SK-N-SH treated with all-trans-retinoic acid at 6 μM for 48 hours (cell line): ENCODE results near the gene EZR.

Experiments
- ATAC-seq: fragments of 200-7000 bp; cut with Tn5 transposase; 3 replicates; pipeline ENCODE4 v1.9.1; 2020; ENCODE audit warnings: mild to moderate bottlenecking, moderate library complexity
- ARNTL ChIP-seq: fragments of 450-650 bp; formaldehyde crosslinking; IDR thresholded peaks from 2 replicates; pipeline ENCODE4 v1.5.0; 2020; ENCODE audit warnings: low read depth, mild to moderate bottlenecking, moderate library complexity, borderline replicate concordance
- CREB5 ChIP-seq: fragments of 250-450 bp; sonication (Bioruptor Pico); IDR thresholded peaks from 2 replicates; pipeline ENCODE4 v1.5.1; 2020; ENCODE audit warnings: low read depth, mild to moderate bottlenecking, moderate library complexity
- CSDC2 ChIP-seq: fragments of 250-450 bp; sonication (Bioruptor Pico); IDR thresholded peaks from 2 replicates; pipeline ENCODE4 v1.5.0; 2020; ENCODE audit warnings: mild to moderate bottlenecking, moderate library complexity
- CSRNP3 ChIP-seq: fragments of 250-450 bp; sonication (Bioruptor Pico); IDR thresholded peaks from 2 replicates; pipeline ENCODE4 v1.5.1; 2021; ENCODE audit warnings: mild to moderate bottlenecking, moderate library complexity
- ESRRG ChIP-seq: fragments of 250-450 bp; sonication (Bioruptor Pico); IDR thresholded peaks from 2 replicates; pipeline ENCODE4 v1.6.1; 2021; ENCODE audit warnings: mild to moderate bottlenecking
- GLIS3 ChIP-seq: fragments of 250-450 bp; sonication (Bioruptor Pico); IDR thresholded peaks from 2 replicates; pipeline ENCODE4 v1.5.0; 2020; ENCODE audit warnings: mild to moderate bottlenecking, moderate library complexity
- ISL1 ChIP-seq: fragments of 250-450 bp; sonication (Bioruptor Pico); IDR thresholded peaks from 2 replicates; pipeline ENCODE4 v2.1.2; 2022; ENCODE audit warnings: mild to moderate bottlenecking, moderate library complexity
- OSR1 ChIP-seq: fragments of 250-450 bp; sonication (Bioruptor Pico); IDR thresholded peaks from 2 replicates; pipeline ENCODE4 v1.8.0; 2022; ENCODE audit warnings: moderate library complexity, mild to moderate bottlenecking, inconsistent platforms
- PATZ1 ChIP-seq: fragments of 250-450 bp; sonication (Bioruptor Pico); IDR thresholded peaks from 2 replicates; pipeline ENCODE4 v1.8.0; 2020; ENCODE audit warnings: mild to moderate bottlenecking, moderate library complexity, borderline replicate concordance
- POU6F1 ChIP-seq: fragments of 250-450 bp; sonication (Bioruptor Pico); IDR thresholded peaks from 2 replicates; pipeline ENCODE4 v1.8.0; 2021; ENCODE audit warnings: low read depth, mild to moderate bottlenecking, moderate library complexity, borderline replicate concordance
- PPARA ChIP-seq: fragments of 250-450 bp; sonication (Bioruptor Pico); IDR thresholded peaks from 2 replicates; pipeline ENCODE4 v1.5.0; 2020; ENCODE audit warnings: mild to moderate bottlenecking, borderline replicate concordance
- RARB ChIP-seq: fragments of 250-450 bp; sonication (Bioruptor Pico); IDR thresholded peaks from 2 replicates; pipeline ENCODE4 v1.8.0; 2021; ENCODE audit warnings: mild to moderate bottlenecking, moderate library complexity
- SNAI2 ChIP-seq: fragments of 250-450 bp; sonication (Bioruptor Pico); IDR thresholded peaks from 2 replicates; pipeline ENCODE4 v1.5.0; 2020; ENCODE audit warnings: mild to moderate bottlenecking, moderate library complexity
- TCF4 ChIP-seq: fragments of 250-450 bp; sonication (Bioruptor Pico); IDR thresholded peaks from 2 replicates; pipeline ENCODE4 v1.8.0; 2021; ENCODE audit warnings: mild to moderate bottlenecking, moderate library complexity, borderline replicate concordance
- TOX ChIP-seq: fragments of 250-450 bp; sonication (Bioruptor Pico); IDR thresholded peaks from 2 replicates; pipeline ENCODE4 v1.8.0; 2021; ENCODE audit warnings: mild to moderate bottlenecking, moderate library complexity, borderline replicate concordance
- TSHZ2 ChIP-seq: fragments of 250-450 bp; sonication (Bioruptor Pico); IDR thresholded peaks from 2 replicates; pipeline ENCODE4 v1.5.0; 2020; ENCODE audit warnings: mild to moderate bottlenecking, moderate library complexity
- ZFP3 ChIP-seq: fragments of 250-450 bp; sonication (Bioruptor Pico); IDR thresholded peaks from 2 replicates; pipeline ENCODE4 v1.5.0; 2020; ENCODE audit warnings: mild to moderate bottlenecking, moderate library complexity
- ZNF565 ChIP-seq: fragments of 450-650 bp; formaldehyde crosslinking; conservative IDR thresholded peaks from 2 replicates; pipeline ENCODE4 v1.5.0; 2020; ENCODE audit warnings: low read depth, mild to moderate bottlenecking, moderate library complexity
- ZNF70 ChIP-seq: fragments of 450-650 bp; formaldehyde crosslinking; IDR thresholded peaks from 2 replicates; pipeline ENCODE4 v1.5.0; 2020; ENCODE audit warnings: mild to moderate bottlenecking, moderate library complexity
- ZNF8 ChIP-seq: fragments of 450-650 bp; formaldehyde crosslinking; IDR thresholded peaks from 2 replicates; pipeline ENCODE4 v1.5.0; 2020; ENCODE audit warnings: mild to moderate bottlenecking, moderate library complexity

EZR gene

GRCh38 chr6:158758941-158759479 is 60.2 kb downstream of the EZR start:
- ATAC-seq = no peak
- TF ChIP-seq PATZ1 (CRISPR knock-in tag) = no peak

GRCh38 chr6:158758451-158758860 is 60.7 kb downstream of the EZR start:
- no peak for TF ChIP-seq PPARA
- TF ChIP-seq RARB (CRISPR knock-in tag) = no peak
- TF ChIP-seq TOX = no peak
- TF ChIP-seq ZNF8 = no peak
- TF ChIP-seq GLIS3 (CRISPR knock-in tag) = no peak
- TF ChIP-seq POU6F1 (CRISPR knock-in tag) = no peak
- peak; percentile 39; the same call in 1 of the 2 replicates for TF ChIP-seq ISL1
- peak; percentile 82 for TF ChIP-seq TCF4 (CRISPR knock-in tag)
- peak; percentile 57; the same call in 1 of the 2 replicates for TF ChIP-seq TSHZ2 (CRISPR knock-in tag)
- TF ChIP-seq ZNF70 (CRISPR knock-in tag) = no peak
- TF ChIP-seq CSRNP3 = no peak
- ATAC-seq = peak; percentile 88

GRCh38 chr6:158757753-158758090 is 61.4 kb downstream of the EZR start:
- no peak for ATAC-seq
- no peak for TF ChIP-seq OSR1 (CRISPR knock-in tag)
- no peak for TF ChIP-seq ZFP3 (CRISPR knock-in tag)
- TF ChIP-seq ARNTL (CRISPR knock-in tag) = no peak
- TF ChIP-seq ESRRG = no peak
- no peak for TF ChIP-seq ZNF565 (CRISPR knock-in tag)
- TF ChIP-seq RARB (CRISPR knock-in tag) = no peak
- TF ChIP-seq GLIS3 (CRISPR knock-in tag) = no peak
- TF ChIP-seq ISL1 = no peak
- TF ChIP-seq CREB5 (CRISPR knock-in tag) = no peak
- no peak for TF ChIP-seq ZNF70 (CRISPR knock-in tag)
- TF ChIP-seq SNAI2 (CRISPR knock-in tag) = no peak
- no peak for TF ChIP-seq TOX
- no peak for TF ChIP-seq CSDC2
- no peak for TF ChIP-seq CSRNP3
